Keratinocyte (primary cell): ENCODE measurements around the gene RFESD. TPM values are rescaled to one million over a fixed set of nuclear protein-coding genes. Genes with fewer than 3 reads are reported as not detected.

Experiments
- DNase-seq: peaks from one replicate; pipeline ENCODE4 v3.0.0-alpha.2; 2011; ENCODE audit warnings: low read depth, missing footprints, low spot score
- FAIRE-seq: peaks from 2 replicates; lab custom pipeline; 2011; peaks lifted over from hg19 to GRCh38; lab: Jason Lieb, UNC
- H2AFZ ChIP-seq: 2 replicates; pipeline ENCODE4 v1.6.0; 2012; ENCODE audit warnings: low read length, control low read depth, inconsistent platforms; ENCODE audit not compliant: control insufficient read depth
- H3K27ac ChIP-seq: 2 replicates; pipeline ENCODE4 v1.5.1; 2011; ENCODE audit warnings: low read length; ENCODE audit not compliant: control insufficient read depth, insufficient read depth
- H3K27me3 ChIP-seq: 3 replicates; pipeline ENCODE4 v1.6.0; 2011; ENCODE audit warnings: low read length; ENCODE audit not compliant: control insufficient read depth, insufficient read depth; ENCODE audit errors: extremely low read depth
- H3K36me3 ChIP-seq, 2 experiments: 2 replicates in 1 of 2; 3 replicates in 1 of 2; pipeline ENCODE4 v1.5.1; 2011; ENCODE audit warnings: low read length in 2 of 2, mild to moderate bottlenecking in 1 of 2; ENCODE audit not compliant: control insufficient read depth in 2 of 2, insufficient read depth in 2 of 2; ENCODE audit errors: extremely low read depth in 1 of 2
- H3K4me1 ChIP-seq: 3 replicates; pipeline ENCODE4 v1.5.1; 2011; ENCODE audit warnings: low read length; ENCODE audit not compliant: control insufficient read depth, insufficient read depth; ENCODE audit errors: extremely low read depth
- H3K4me2 ChIP-seq: 3 replicates; pipeline ENCODE4 v1.6.0; 2011; ENCODE audit warnings: low read depth, low read length; ENCODE audit not compliant: control insufficient read depth, insufficient read depth; ENCODE audit errors: extremely low read depth
- H3K4me3 ChIP-seq, 3 experiments: fragments of 200-600 bp in 1 of 3; sonication (generic) in 1 of 3; 2 replicates in 2 of 3; 3 replicates in 1 of 3; pipeline ENCODE4 v1.5.1; 2011 to 2016; ENCODE audit warnings: low read length in 3 of 3, mild to moderate bottlenecking in 3 of 3, control low read depth in 2 of 3, inconsistent platforms in 1 of 3, low read depth in 1 of 3, mixed read lengths in 1 of 3, mixed run types in 1 of 3, moderate library complexity in 1 of 3; ENCODE audit not compliant: control insufficient read depth in 2 of 3, insufficient read depth in 2 of 3; ENCODE audit errors: extremely low read depth in 1 of 3
- H3K79me2 ChIP-seq: 2 replicates; pipeline ENCODE4 v1.6.0; 2012; ENCODE audit warnings: low read length; ENCODE audit not compliant: control insufficient read depth, insufficient read depth
- H3K9ac ChIP-seq: 3 replicates; pipeline ENCODE4 v1.6.0; 2011; ENCODE audit warnings: low read length; ENCODE audit not compliant: control insufficient read depth, insufficient read depth; ENCODE audit errors: extremely low read depth
- H3K9me1 ChIP-seq: 3 replicates; pipeline ENCODE4 v1.6.0; 2011; ENCODE audit warnings: low read length; ENCODE audit not compliant: control insufficient read depth, insufficient read depth; ENCODE audit errors: extremely low read depth
- H3K9me3 ChIP-seq: 2 replicates; pipeline ENCODE4 v1.5.1; 2012; ENCODE audit warnings: low read depth, low read length; ENCODE audit not compliant: control insufficient read depth
- H4K20me1 ChIP-seq: 3 replicates; pipeline ENCODE4 v1.6.0; 2011; ENCODE audit warnings: low read length; ENCODE audit not compliant: control insufficient read depth, insufficient read depth; ENCODE audit errors: extremely low read depth
- EZH2 ChIP-seq: IDR thresholded peaks from one replicate; pipeline ENCODE4 v1.6.1; 2012; ENCODE audit warnings: inconsistent platforms, mild to moderate bottlenecking, low read length, moderate library complexity
- dilution Hi-C: fragments of 300-500 bp; cut with MboI; formaldehyde crosslinking; loops from one replicate; pipeline ENCODE4 v1.7.0; 2020; ENCODE audit warnings: low sequenced_read_pairs; ENCODE audit not compliant: extremely low pct_ligation_motif_present
- polyA plus RNA-seq, 5 experiments: library from polyadenylated mRNA; depleted of rRNA in 3 of 5; stranded (reverse) in 3 of 5; stranded (forward) in 1 of 5; unstranded in 1 of 5; fragments of >200 nt; gene quantifications; 1 replicate in 1 of 5; 2 replicates in 3 of 5; 3 replicates in 1 of 5; pipeline versions ENCODE4 v1.2.1 to v1.2.3, GENCODE V29; 2011 to 2012; ENCODE audit warnings: missing spikeins in 2 of 5, low read depth in 1 of 5, low replicate concordance in 1 of 5
- TF ChIP-seq, protein P1 (sequence below), 3 experiments: IDR thresholded peaks in 1 of 3; conservative IDR thresholded peaks in 1 of 3; optimal IDR thresholded peaks in 1 of 3; 2 replicates in 2 of 3; 3 replicates in 1 of 3; pipeline versions ENCODE3 to v1.5.1; 2011; ENCODE audit warnings: low read length in 3 of 3, mild to moderate bottlenecking in 3 of 3, moderate library complexity in 2 of 3, control low read depth in 1 of 3, inconsistent platforms in 1 of 3; ENCODE audit not compliant: insufficient read depth in 2 of 3; ENCODE audit errors: extremely low read depth in 1 of 3

Gene RFESD
- polyA plus RNA-seq, 1 donor (not counting 4 experiments of a cell fraction or from before 2014, with no cell fraction given): 3.5 TPM

GRCh38 chr5:95697781-95698681 is 51.5 kb downstream of the RFESD start:
- H3K4me1 ChIP-seq: no peaks in the 10 kb centered on the region
- H3K4me2 ChIP-seq: no peak overlapping the region
- no peaks in the 10 kb centered on the region for H3K9me3 ChIP-seq
- DNase-seq: no peak
- H3K9me1 ChIP-seq: no peaks in the 10 kb centered on the region
- peaks cover 18% of the 10 kb centered on the region for H3K27me3 ChIP-seq
- H3K27ac ChIP-seq: no peak overlapping the region
- no peak overlapping the region for H3K9ac ChIP-seq
- H3K36me3 ChIP-seq: no peaks in the 10 kb centered on the region
- no peak overlapping the region for H3K4me3 ChIP-seq
- TF ChIP-seq EZH2: no peak
- TF ChIP-seq, protein P1, sequence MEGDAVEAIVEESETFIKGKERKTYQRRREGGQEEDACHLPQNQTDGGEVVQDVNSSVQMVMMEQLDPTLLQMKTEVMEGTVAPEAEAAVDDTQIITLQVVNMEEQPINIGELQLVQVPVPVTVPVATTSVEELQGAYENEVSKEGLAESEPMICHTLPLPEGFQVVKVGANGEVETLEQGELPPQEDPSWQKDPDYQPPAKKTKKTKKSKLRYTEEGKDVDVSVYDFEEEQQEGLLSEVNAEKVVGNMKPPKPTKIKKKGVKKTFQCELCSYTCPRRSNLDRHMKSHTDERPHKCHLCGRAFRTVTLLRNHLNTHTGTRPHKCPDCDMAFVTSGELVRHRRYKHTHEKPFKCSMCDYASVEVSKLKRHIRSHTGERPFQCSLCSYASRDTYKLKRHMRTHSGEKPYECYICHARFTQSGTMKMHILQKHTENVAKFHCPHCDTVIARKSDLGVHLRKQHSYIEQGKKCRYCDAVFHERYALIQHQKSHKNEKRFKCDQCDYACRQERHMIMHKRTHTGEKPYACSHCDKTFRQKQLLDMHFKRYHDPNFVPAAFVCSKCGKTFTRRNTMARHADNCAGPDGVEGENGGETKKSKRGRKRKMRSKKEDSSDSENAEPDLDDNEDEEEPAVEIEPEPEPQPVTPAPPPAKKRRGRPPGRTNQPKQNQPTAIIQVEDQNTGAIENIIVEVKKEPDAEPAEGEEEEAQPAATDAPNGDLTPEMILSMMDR (optimal IDR thresholded peaks at IDR 0.05 in 1 of 3, IDR thresholded peaks at IDR 0.05 in 1 of 3, conservative IDR thresholded peaks at IDR 0.05 in 1 of 3; ENCODE audit: extremely low read depth in 1 of 3, insufficient read depth in 2 of 3, low read length in 3 of 3): no peak
- no peaks in the 10 kb centered on the region for H4K20me1 ChIP-seq
- dilution Hi-C loops: no loop called here
- FAIRE-seq: no peak
- H3K79me2 ChIP-seq: no peaks in the 10 kb centered on the region
- H2AFZ ChIP-seq: no peak overlapping the region

DNA sequence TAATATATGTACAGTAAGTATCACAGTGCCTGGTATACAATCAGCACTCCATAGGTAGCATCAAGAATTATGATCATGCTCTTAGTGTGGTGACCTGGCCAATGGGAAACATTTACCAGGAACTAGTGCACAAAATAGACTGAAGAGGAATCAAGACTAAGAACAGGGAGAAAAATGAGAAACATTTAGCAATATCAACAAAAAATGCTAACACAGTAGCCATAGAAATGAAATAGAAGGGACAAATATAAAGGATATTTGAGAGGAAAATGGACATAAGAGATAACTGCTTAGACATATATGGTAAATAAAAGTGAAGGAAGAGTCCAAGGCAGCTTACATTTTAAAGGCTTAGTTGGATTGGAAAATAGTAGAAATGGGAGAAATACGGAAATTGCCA is 52.8 kb downstream of the RFESD start:
- dilution Hi-C loops: no loop called here
- Histone ChIP-seq H3K27ac (no peak overlapping the region), H3K9me1 (no peaks in the 10 kb centered on the region), H2AFZ (no peak overlapping the region), H3K79me2 (no peaks in the 10 kb centered on the region), H3K9ac (no peak overlapping the region), H3K36me3 (no peaks in the 10 kb centered on the region), H3K4me3 (no peak overlapping the region), H4K20me1 (no peaks in the 10 kb centered on the region), H3K4me1 (no peaks in the 10 kb centered on the region), H3K27me3 (peaks cover 18% of the 10 kb centered on the region), H3K9me3 (no peaks in the 10 kb centered on the region), H3K4me2 (no peak overlapping the region)
- FAIRE-seq: no peak
- no peak for DNase-seq
- no peak for TF ChIP-seq EZH2
- TF ChIP-seq, protein P1 (optimal IDR thresholded peaks at IDR 0.05 in 1 of 3, IDR thresholded peaks at IDR 0.05 in 1 of 3, conservative IDR thresholded peaks at IDR 0.05 in 1 of 3; ENCODE audit: extremely low read depth in 1 of 3, insufficient read depth in 2 of 3, low read length in 3 of 3): no peak
